Activated T-helper 17 cell treated with anti-CD3 and anti-CD28 coated beads, Interleukin-2, amount 50 U/mL, for 72 hours (primary cell): ENCODE data around the gene TPSB2. TPM values are rescaled to one million over a fixed set of nuclear protein-coding genes. Genes with fewer than 3 reads are reported as not detected.
"Not testable (repeated sequence)": the region's sequence is repeated elsewhere in the genome, so short reads cannot be mapped to it uniquely, and the experiment has no call there.

Experiments used
- ATAC-seq: fragments of 150-1000 bp; cut with Tn5 transposase; replicated peaks from 2 replicates; pipeline ENCODE4 v1.10.0; 2021; ENCODE audit warnings: mild to moderate bottlenecking, moderate library complexity
- H3K27ac Mint-ChIP-seq: one replicate; pipeline ENCODE4 v1.8.0; 2022; ENCODE audit warnings: mixed read lengths
- H3K27me3 Mint-ChIP-seq: one replicate; pipeline ENCODE4 v1.8.0; 2022; ENCODE audit warnings: mixed read lengths
- H3K36me3 Mint-ChIP-seq: one replicate; pipeline ENCODE4 v1.8.0; 2022; ENCODE audit warnings: low read depth, mild to moderate bottlenecking, mixed read lengths
- H3K4me1 Mint-ChIP-seq: one replicate; pipeline ENCODE4 v1.8.0; 2022; ENCODE audit warnings: mixed read lengths
- H3K4me3 Mint-ChIP-seq: one replicate; pipeline ENCODE4 v1.8.0; 2022; ENCODE audit warnings: mild to moderate bottlenecking, mixed read lengths
- H3K9me3 Mint-ChIP-seq: one replicate; pipeline ENCODE4 v1.8.0; 2022; ENCODE audit warnings: mixed read lengths
- total RNA-seq, 2 donors: library from RNA; stranded (reverse); gene quantifications; one replicate each; pipeline ENCODE4 v1.2.3, GENCODE V29; 2022

Gene TPSB2
- not detected for total RNA-seq

DNA sequence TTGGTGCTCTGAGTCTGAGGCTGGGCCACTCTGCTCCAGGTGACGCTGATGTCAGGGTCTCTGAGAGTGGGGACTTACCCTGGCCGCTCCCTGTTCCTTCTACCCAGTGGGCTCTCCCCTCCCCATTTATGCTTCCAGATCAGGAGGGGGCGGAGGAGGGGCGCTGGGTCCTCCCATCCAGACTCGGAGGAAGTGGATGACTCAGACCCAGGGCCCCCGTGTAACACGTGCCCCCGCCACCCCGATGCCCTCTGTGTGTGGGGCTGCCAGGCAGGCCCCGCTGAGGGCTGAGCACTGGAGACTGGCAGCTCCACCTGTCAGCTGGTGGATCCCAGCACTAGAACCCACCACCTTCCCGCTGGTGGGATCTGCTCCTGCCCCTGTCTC, at the start of gene TPSB2:
Gene TPSB2, minus strand, starts transcription at position 101 of the 387 bp plus-strand sequence. CDS start 233 bp downstream, outside the sequence.
- not testable (repeated sequence) for H3K4me1 Mint-ChIP-seq, H3K4me3 Mint-ChIP-seq, ATAC-seq, H3K27ac Mint-ChIP-seq, H3K27me3 Mint-ChIP-seq, H3K9me3 Mint-ChIP-seq, H3K36me3 Mint-ChIP-seq

DNA sequence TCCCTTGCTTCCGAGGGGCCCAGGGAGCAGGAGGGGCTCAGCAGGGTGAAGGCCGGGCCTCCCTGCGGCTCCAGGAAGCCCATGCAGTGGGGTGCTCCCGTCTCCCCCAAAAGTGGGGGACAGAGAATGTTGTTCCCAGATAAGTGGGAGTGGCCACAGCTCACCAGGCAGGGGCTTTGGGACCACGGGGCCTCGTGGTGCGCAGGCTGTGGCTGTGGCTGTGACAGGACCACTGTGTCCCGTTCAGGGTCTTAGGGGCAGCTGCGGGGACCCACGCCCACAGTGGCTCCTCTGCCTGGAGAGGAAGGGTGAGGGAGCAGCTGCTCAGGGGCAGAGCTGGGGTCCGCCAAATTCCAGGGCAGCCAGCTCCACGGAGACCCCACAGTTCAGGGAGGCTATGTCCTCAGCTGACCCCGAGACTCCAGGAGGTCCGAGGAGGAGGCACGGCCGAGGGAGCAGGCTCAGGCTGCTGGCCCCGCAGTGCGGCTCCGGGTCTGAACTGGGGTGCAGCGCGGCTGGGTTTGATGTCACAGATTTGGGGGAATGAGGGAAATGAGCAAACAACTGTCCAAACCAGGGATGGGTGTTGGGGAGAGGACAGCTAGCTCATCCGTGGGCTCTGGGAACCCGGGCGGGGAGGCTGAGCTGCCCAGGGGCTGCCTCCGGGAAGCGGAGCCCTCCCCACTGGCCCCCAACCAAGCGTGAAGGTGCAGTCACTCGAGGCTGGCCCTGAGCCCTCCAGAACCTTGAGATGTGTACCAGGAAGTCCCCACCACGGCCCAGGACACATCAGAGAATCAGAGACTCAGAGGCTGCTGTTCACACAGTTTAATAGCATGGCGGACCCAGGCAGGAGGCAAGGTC, 49.3 kb upstream of the TPSB2 start:
- Mint-ChIP-seq H3K4me1 (no peaks in the 10 kb centered on the region), H3K9me3 (no peaks in the 10 kb centered on the region), H3K36me3 (no peaks in the 10 kb centered on the region), H3K4me3 (no peak overlapping the region), H3K27me3 (peaks cover 15% of the 10 kb centered on the region), H3K27ac (no peak overlapping the region)
- no peak for ATAC-seq

DNA sequence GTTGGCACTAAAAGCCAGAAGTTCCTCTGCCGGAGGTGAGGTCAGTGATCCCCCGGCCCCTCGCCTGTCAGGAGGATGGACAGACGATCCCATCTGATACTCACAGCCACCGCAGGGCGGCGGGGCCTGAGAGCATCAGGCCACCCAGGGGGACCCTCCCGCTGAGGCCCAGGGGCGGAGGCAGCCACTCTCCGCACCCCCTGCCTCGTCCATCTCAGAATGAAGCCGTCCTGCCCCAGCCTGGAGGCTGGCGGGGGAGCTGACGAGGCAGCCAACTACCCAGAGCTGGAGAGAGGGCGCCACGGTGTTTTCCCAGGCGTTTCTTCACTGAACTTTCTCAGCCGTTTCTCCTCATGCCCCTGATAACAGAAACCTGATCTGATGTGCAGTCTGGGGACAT, 48.5 kb upstream of the TPSB2 start:
- H3K9me3 Mint-ChIP-seq = no peaks in the 10 kb centered on the region
- no peak overlapping the region for H3K4me3 Mint-ChIP-seq
- H3K27ac Mint-ChIP-seq = no peak overlapping the region
- ATAC-seq = no peak
- H3K27me3 Mint-ChIP-seq = peaks cover 15% of the 10 kb centered on the region
- H3K36me3 Mint-ChIP-seq = no peaks in the 10 kb centered on the region
- H3K4me1 Mint-ChIP-seq = no peaks in the 10 kb centered on the region

DNA sequence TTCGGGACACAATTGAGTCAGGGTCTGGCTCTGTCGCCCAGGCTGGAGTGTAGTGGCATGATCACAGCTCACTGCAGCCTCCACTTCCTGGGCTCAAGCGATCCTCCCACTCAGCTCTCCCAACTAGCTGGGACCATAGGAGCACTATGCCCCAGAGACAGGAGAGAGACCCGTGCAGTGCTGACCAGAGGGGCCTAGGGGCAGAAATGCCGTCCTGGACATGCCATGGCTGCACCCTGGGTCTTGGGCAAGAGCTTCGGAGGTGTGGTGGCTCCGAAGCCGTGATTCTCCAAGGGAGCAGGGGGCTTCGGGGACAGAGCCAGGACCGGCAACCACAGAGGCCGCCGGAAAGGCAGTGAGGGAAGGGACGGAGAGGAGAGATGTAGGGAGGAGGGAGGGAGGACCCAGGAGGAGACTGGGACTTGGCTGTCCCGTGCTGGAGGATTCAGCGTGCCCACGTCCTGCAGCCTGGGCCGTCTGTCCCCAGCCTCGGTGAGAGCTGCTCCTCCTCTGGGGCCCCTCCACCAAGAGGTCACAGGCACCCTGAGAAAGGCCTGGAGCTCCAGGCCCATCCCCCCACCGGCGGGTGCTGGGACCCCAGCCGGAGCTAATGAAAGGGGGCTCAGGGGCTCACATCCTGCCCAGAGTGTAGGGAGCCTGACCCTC, 47.8 kb upstream of the TPSB2 start:
- Mint-ChIP-seq H3K27me3 (peaks cover 18% of the 10 kb centered on the region), H3K9me3 (no peaks in the 10 kb centered on the region), H3K4me3 (no peak overlapping the region), H3K27ac (no peak overlapping the region), H3K36me3 (no peaks in the 10 kb centered on the region), H3K4me1 (no peaks in the 10 kb centered on the region)
- no peak for ATAC-seq

GRCh38 chr16:1277151-1277598, 47.2 kb upstream of the TPSB2 start:
- H3K27me3 Mint-ChIP-seq = peaks cover 20% of the 10 kb centered on the region
- H3K4me1 Mint-ChIP-seq = no peaks in the 10 kb centered on the region
- H3K36me3 Mint-ChIP-seq = no peaks in the 10 kb centered on the region
- no peak overlapping the region for H3K27ac Mint-ChIP-seq
- H3K4me3 Mint-ChIP-seq = no peak overlapping the region
- no peak for ATAC-seq
- no peaks in the 10 kb centered on the region for H3K9me3 Mint-ChIP-seq

GRCh38 chr16:1276580-1276878, 46.5 kb upstream of the TPSB2 start:
- peaks cover 20% of the 10 kb centered on the region for H3K27me3 Mint-ChIP-seq
- no peak overlapping the region for H3K27ac Mint-ChIP-seq
- no peaks in the 10 kb centered on the region for H3K9me3 Mint-ChIP-seq
- no peaks in the 10 kb centered on the region for H3K4me1 Mint-ChIP-seq
- H3K4me3 Mint-ChIP-seq = no peak overlapping the region
- H3K36me3 Mint-ChIP-seq = no peaks in the 10 kb centered on the region
- no peak for ATAC-seq

DNA sequence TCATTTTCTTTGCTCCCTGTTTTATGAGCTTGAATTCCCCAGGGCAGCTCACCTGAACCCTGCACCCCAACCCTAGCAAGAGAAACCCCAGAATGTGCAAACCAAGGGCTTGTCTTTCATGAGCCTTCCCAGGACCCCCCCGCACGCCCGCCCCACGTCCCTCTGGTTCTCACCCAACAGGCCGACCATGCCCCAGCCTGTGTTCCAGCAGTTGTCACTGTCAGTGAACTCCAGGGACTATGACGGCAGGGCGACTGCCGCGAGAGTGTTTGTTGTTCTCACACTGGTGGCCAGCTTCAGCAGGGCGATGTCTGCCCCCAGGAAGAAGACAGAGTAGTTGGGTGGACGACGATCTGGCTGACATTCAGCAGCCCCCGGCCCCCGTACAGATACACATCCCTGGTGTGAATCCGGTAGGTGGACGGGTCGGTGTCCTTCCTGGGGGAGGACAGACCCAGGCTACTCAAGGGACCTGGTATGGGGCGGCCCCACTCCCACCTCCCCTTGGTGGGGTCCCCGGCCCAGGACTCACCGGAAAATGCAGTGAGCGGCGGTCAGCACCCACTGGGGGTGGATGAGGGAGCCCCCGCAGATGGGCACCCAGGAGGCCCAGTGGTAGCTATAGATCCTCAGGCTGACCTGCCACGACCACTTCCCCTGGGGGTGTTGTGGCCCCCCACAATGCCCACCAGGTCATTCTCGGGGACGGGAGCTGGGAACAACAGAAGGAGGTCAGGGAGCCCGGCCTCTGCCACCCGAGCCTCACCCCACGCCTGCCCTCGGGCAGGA, 46.0 kb upstream of the TPSB2 start:
- Mint-ChIP-seq H3K9me3 (no peaks in the 10 kb centered on the region), H3K36me3 (no peaks in the 10 kb centered on the region), H3K27me3 (peaks cover 20% of the 10 kb centered on the region), H3K4me1 (no peaks in the 10 kb centered on the region), H3K27ac (no peak overlapping the region), H3K4me3 (no peak overlapping the region)
- ATAC-seq = no peak

GRCh38 chr16:1274767-1275166, 44.8 kb upstream of the TPSB2 start:
- no peaks in the 10 kb centered on the region for H3K36me3 Mint-ChIP-seq
- no peak overlapping the region for H3K27ac Mint-ChIP-seq
- H3K27me3 Mint-ChIP-seq = peaks cover 20% of the 10 kb centered on the region
- no peak for ATAC-seq
- no peaks in the 10 kb centered on the region for H3K9me3 Mint-ChIP-seq
- no peaks in the 10 kb centered on the region for H3K4me1 Mint-ChIP-seq
- no peak overlapping the region for H3K4me3 Mint-ChIP-seq

DNA sequence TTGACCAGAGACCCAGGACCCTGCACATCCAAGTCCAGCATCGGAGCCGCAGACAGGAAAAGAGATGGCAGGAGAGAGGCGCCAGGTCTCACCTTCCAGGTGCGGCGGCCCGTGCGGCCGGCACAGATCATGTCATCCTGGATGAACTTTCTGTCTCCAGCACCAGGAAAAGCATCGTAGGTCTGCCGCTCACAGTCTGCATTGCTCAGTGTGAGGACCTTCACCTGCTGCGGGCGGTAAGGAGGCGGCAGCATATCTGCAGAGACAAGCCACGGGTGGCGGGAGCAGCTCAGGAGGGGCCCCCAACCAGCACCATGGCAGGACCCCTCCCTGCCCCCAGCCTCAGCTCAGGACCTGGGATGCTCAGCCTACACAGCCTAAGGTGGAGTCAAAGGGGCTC, 43.8 kb upstream of the TPSB2 start:
- Mint-ChIP-seq H3K4me3 (no peak overlapping the region), H3K4me1 (no peaks in the 10 kb centered on the region), H3K9me3 (no peaks in the 10 kb centered on the region), H3K36me3 (no peaks in the 10 kb centered on the region), H3K27ac (no peak overlapping the region), H3K27me3 (peaks cover 20% of the 10 kb centered on the region)
- ATAC-seq = no peak

- Mint-ChIP-seq H3K4me3 (no peak overlapping the region), H3K9me3 (no peaks in the 10 kb centered on the region), H3K27me3 (peaks cover 18% of the 10 kb centered on the region), H3K27ac (no peak overlapping the region), H3K4me1 (no peaks in the 10 kb centered on the region), H3K36me3 (no peaks in the 10 kb centered on the region)
- ATAC-seq = no peak
Observed at GRCh38 chr16:1272453-1273198, 42.6 kb upstream of the TPSB2 start.

DNA sequence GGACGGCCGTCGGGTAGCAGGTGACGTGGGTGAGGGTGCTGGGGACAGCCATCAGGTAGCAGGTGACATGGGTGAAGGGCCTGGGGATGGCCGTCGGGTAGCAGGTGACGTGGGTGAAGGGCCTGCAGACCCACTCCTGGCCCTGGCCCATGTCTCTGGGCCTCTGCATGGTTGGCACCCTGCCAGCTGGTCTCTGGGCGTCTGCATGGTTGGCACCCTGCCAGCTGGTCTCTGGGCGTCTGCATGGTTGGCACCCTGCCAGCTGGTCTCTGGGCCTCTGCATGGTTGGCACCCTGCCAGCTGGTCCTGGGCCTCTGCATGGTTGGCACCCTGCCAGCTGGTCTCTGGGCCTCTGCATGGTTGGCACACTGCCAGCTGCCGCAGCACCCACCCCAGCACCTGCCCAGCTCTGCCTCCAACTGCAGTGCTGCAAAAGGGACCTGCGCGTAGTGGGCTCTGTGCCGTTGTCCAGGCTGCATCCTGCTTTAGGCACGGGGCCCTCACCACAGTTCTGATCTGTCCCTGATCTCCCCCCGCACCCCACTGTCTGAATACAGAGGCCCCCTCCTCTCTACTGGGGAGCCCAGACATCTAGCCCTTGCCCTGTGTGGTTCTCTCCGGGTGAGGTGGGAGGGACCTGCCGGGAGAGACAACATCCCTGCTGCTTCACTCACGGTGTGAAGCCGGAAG, 41.9 kb upstream of the TPSB2 start:
- H3K27me3 Mint-ChIP-seq = peaks cover 17% of the 10 kb centered on the region
- ATAC-seq, H3K4me1 Mint-ChIP-seq, H3K36me3 Mint-ChIP-seq, H3K27ac Mint-ChIP-seq, H3K4me3 Mint-ChIP-seq, H3K9me3 Mint-ChIP-seq: not testable (repeated sequence)

DNA sequence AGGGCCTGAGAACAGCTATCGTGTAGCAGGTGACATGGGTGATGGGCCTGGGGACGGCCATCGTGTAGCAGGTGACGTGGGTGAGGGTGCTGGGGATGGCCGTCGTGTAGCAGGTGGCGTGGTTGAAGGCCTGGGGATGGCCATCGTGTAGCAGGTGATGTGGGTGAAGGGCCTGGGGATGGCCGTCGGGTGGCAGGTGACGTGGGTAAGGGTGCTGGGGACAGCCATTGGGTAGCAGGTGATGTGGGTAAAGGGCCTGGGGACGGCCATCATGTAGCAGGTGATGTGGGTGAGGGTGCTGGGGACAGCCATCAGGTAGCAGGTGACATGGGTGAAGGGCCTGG, 41.4 kb upstream of the TPSB2 start:
- Mint-ChIP-seq H3K9me3 (no peaks in the 10 kb centered on the region), H3K27ac (no peak overlapping the region), H3K4me1 (no peaks in the 10 kb centered on the region), H3K4me3 (no peak overlapping the region), H3K36me3 (no peaks in the 10 kb centered on the region), H3K27me3 (peaks cover 17% of the 10 kb centered on the region)
- no peak for ATAC-seq

DNA sequence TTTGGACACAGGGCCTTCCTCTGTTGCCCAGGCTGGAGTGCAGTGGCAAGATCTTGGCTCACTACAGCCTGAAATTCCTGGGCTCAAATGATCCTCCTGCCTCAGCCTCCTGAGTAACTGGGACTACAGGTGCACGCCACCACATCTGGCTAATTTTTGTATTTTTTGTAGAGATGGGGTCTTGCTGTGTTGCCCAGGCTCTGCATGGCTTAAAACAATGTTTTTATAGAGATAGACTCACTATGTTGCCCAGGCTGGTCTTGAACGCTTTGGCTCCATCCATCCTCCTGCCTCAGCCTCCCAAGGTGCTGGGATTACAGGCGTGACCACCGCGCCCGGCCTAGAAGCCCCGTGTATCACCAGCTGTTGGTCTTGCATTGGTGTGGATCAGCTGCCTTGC, 39.4 kb upstream of the TPSB2 start:
- ATAC-seq, H3K9me3 Mint-ChIP-seq, H3K27me3 Mint-ChIP-seq, H3K27ac Mint-ChIP-seq, H3K4me3 Mint-ChIP-seq, H3K36me3 Mint-ChIP-seq, H3K4me1 Mint-ChIP-seq: not testable (repeated sequence)

GRCh38 chr16:1265826-1266225, 35.8 kb upstream of the TPSB2 start:
- peaks cover 7% of the 10 kb centered on the region for H3K9me3 Mint-ChIP-seq
- H3K36me3 Mint-ChIP-seq = no peaks in the 10 kb centered on the region
- no peak overlapping the region for H3K4me3 Mint-ChIP-seq
- H3K27ac Mint-ChIP-seq = no peak overlapping the region
- H3K27me3 Mint-ChIP-seq = peaks cover under 1% of the 10 kb centered on the region
- no peak for ATAC-seq
- H3K4me1 Mint-ChIP-seq = peaks cover 4% of the 10 kb centered on the region
